Cardiac muscle cell (in vitro differentiated cells and primary cell): ENCODE data around the gene GMIP. TPM values are rescaled to one million over a fixed set of nuclear protein-coding genes. Genes with fewer than 3 reads are reported as not detected.

ENCODE experiments used
- DNase-seq, 2 donors: peaks; one replicate each; pipeline versions ENCODE4 v3.0.0 to v3.0.0-alpha.2; 2010 to 2017; ENCODE audit warnings: low read depth in 1 of 2, low spot score in 1 of 2
- H3K27ac ChIP-seq: fragments of 200-600 bp; sonication (generic); 2 replicates; pipeline ENCODE4 v1.5.1; 2016
- H3K27me3 ChIP-seq: fragments of 200-600 bp; sonication (generic); 2 replicates; pipeline ENCODE4 v1.6.0; 2016; ENCODE audit warnings: control low read depth
- H3K36me3 ChIP-seq: fragments of 200-600 bp; sonication (generic); 2 replicates; pipeline ENCODE4 v1.5.1; 2016; ENCODE audit warnings: control low read depth
- H3K4me1 ChIP-seq: fragments of 200-600 bp; sonication (generic); 2 replicates; pipeline ENCODE4 v1.8.1; 2017; ENCODE audit warnings: low read depth, mild to moderate bottlenecking, mixed run types
- H3K4me3 ChIP-seq: fragments of 200-600 bp; sonication (generic); 2 replicates; pipeline ENCODE4 v1.5.1; 2016; ENCODE audit warnings: mild to moderate bottlenecking
- H3K9me3 ChIP-seq: fragments of 200-600 bp; sonication (generic); 2 replicates; pipeline ENCODE4 v1.5.1; 2017; ENCODE audit warnings: low read depth, mild to moderate bottlenecking, control low read depth
- polyA plus RNA-seq: library from polyadenylated mRNA; unstranded; fragments of >200 nt; fragmentation: Nextera tagmentation; extraction: Ambion mirVana; gene quantifications from 2 replicates; pipeline ENCODE4 v1.2.1, GENCODE V29; 2016
- total RNA-seq: library from RNA; depleted of rRNA; stranded (reverse); fragments of >200 nt; gene quantifications from 2 replicates; pipeline ENCODE4 v1.2.3, GENCODE V29; 2016
- TF ChIP-seq, protein P1 (sequence below): IDR thresholded peaks from 2 replicates; pipeline ENCODE4 v1.5.1; 2012; ENCODE audit warnings: low read depth, mild to moderate bottlenecking, low read length

Gene GMIP
- total and polyA plus RNA-seq, 2 experiments from 2014 or later, result 12.4 to 13.7 TPM

DNA sequence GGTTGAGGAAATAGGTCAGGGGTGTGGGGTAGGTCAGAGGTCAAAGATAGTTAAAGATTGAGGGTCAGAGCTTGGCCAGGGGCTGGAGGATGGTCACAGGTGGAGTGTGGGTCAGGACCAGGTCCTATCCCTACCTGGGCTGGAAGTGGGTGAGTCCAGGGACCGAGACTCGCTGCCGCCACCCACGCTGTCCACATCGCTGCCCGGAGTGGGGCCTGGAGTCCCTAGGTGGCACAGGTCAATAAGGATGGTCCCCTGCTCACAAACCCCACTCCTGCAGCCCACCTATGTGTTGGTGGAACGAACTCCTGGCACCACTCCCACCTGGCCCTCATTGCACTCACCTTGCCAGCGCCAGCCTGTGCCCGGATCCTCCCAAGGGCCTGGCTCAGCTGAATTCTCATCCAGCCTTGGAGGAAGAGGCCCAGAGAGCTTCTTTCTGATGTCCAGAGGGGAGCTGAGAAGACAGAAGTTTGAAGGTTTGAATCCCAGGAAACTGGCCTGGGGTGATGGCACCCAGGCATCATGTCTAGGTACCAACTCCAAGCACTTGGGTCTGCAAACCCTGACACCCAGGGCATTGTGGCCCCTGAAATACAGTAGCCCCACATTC lies 6.8 kb downstream of the GMIP start:
- H3K9me3 ChIP-seq, result no peaks in the 10 kb centered on the region
- no peaks in the 10 kb centered on the region for H3K27me3 ChIP-seq
- H3K4me1 ChIP-seq, result no peaks in the 10 kb centered on the region
- DNase-seq, result no peak
- TF ChIP-seq, protein P1, sequence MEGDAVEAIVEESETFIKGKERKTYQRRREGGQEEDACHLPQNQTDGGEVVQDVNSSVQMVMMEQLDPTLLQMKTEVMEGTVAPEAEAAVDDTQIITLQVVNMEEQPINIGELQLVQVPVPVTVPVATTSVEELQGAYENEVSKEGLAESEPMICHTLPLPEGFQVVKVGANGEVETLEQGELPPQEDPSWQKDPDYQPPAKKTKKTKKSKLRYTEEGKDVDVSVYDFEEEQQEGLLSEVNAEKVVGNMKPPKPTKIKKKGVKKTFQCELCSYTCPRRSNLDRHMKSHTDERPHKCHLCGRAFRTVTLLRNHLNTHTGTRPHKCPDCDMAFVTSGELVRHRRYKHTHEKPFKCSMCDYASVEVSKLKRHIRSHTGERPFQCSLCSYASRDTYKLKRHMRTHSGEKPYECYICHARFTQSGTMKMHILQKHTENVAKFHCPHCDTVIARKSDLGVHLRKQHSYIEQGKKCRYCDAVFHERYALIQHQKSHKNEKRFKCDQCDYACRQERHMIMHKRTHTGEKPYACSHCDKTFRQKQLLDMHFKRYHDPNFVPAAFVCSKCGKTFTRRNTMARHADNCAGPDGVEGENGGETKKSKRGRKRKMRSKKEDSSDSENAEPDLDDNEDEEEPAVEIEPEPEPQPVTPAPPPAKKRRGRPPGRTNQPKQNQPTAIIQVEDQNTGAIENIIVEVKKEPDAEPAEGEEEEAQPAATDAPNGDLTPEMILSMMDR, result no peak
- H3K36me3 ChIP-seq, result peaks cover 5% of the 10 kb centered on the region
- no peak overlapping the region for H3K27ac ChIP-seq
- no peak overlapping the region for H3K4me3 ChIP-seq

DNA sequence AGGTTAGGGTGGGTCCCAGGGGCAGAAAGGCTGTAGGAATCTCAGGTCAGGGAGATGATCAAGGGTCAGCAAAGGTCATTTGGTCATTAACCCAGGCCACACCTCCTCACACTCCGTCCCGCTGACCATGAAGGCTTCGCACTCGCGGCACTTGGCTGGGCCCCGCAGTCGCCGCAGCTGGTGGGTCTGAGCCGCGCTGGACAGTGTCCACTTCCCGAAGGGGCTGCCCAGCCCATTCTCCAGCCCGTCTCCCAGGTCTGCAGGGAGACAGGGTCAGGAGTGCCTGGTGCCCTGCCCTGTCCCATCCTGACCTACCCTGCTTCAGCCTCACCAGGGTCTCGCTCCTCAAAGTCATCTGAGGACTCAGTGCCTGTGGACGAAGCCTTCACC lies 8.1 kb downstream of the GMIP start:
- H3K4me3 ChIP-seq, result no peak overlapping the region
- H3K36me3 ChIP-seq, result peaks cover 5% of the 10 kb centered on the region
- H3K27ac ChIP-seq, result no peak overlapping the region
- no peak for DNase-seq
- TF ChIP-seq, protein P1, result no peak
- no peaks in the 10 kb centered on the region for H3K9me3 ChIP-seq
- no peaks in the 10 kb centered on the region for H3K4me1 ChIP-seq
- H3K27me3 ChIP-seq, result no peaks in the 10 kb centered on the region

DNA sequence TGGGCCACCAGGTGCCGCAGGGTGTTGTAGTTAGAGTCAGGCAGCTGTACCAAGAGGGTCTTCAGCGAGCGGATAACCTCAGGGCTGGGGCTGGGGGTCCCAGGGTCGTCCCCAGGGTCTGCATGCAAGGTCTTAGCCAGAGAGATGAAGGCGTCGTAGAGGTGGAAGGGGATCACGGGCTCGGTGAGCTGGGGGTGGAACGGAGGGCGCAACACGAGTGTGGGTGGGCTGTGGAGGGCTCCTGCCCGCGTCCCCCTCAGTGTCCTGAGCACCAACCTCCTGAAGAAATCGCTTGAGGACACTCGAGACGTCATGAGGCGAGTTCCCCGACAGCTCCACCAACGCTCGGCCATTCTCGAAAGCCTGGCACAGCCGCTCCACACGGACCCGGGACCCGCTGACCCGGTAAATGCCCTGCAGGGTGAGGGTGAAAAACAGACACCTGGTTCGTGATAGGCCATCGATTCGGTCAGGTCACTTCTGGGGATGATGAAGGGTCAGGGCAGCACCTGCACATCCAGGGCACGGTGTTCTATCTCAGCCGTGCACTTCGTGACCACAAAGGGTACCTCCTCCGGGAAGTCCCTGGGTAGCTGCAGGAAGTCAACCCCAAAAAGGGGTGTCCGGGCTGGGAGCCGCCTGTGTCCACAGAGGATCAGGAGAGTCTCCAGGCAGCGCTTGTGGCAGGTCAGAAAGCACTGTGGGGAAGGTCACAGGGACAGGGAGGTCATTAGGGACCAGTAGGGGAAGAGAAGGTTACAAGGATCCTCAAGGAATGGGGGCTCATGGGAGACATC lies 8.7 kb downstream of the GMIP start:
- Histone ChIP-seq H3K9me3 (no peaks in the 10 kb centered on the region), H3K27ac (no peak overlapping the region), H3K4me1 (no peaks in the 10 kb centered on the region), H3K27me3 (no peaks in the 10 kb centered on the region), H3K4me3 (no peak overlapping the region), H3K36me3 (peaks cover 5% of the 10 kb centered on the region)
- TF ChIP-seq, protein P1, result no peak
- DNase-seq, result no peak

DNA sequence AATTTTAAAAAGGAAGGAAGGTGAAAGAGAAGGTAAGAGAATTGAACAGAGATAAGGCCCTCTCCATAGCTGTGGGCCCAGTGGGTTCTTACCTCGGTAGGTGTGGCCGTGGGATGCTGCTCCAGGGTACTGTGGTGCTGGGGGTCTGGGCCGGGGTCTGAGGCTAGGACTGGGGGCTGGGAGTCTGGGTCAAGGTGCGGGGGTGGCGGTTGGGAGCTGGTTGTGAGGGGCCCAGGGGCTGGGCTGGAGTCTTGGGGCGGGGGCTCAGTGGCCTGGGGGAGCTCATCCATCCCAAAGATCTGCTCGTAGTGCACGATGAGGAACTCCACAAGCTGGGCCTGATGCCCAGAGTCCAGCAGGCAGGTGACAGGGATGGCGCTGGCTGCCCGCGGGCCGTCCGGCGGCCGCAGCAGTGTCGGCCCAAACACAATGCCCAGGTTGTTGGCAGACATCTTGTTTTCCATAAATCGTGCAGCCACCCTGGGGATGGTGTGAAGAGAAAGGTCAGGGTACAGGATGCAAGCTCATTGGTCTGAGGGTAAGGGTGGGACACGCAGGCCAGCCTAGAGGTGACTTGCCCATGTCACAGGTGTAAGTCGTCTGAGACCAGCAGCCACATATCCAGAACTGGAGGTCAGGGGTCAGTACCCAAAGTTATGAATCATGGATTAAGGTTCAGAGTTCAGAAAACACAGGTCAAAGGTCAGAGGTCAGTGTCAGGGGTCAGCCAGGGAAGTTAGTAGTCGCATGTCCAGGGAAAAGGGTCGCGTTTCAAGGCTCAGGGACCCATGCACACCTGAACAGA lies 9.5 kb downstream of the GMIP start:
- no peak for DNase-seq
- peaks cover 5% of the 10 kb centered on the region for H3K36me3 ChIP-seq
- H3K27me3 ChIP-seq, result no peaks in the 10 kb centered on the region
- H3K4me1 ChIP-seq, result no peaks in the 10 kb centered on the region
- no peak overlapping the region for H3K27ac ChIP-seq
- H3K9me3 ChIP-seq, result no peaks in the 10 kb centered on the region
- TF ChIP-seq, protein P1, result no peak
- no peak overlapping the region for H3K4me3 ChIP-seq

DNA sequence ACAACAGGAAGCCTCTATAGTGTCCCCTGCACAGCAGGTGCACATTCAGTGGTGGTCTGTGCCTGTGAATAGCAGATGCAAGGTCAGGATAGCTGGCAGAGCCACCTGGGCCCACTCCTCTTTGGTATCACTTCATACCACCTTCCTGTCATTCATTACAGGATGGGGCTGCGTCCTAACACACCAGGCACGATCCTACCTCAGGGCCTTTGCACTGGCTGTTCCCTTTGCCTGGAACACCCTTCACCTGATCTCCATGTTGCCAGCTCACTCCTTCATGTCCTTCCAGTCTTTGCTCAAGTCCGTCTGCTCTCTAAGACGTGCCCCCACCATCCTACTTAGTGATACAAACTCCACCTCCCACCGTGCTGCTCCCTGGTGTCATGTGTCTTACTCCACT lies 10.8 kb downstream of the GMIP start:
- H3K36me3 ChIP-seq, result peaks cover 5% of the 10 kb centered on the region
- no peak overlapping the region for H3K27ac ChIP-seq
- H3K4me3 ChIP-seq, result no peak overlapping the region
- no peak for DNase-seq
- no peaks in the 10 kb centered on the region for H3K27me3 ChIP-seq
- no peaks in the 10 kb centered on the region for H3K9me3 ChIP-seq
- TF ChIP-seq, protein P1, result no peak
- no peaks in the 10 kb centered on the region for H3K4me1 ChIP-seq
